Mucosa of rectum (tissue), 2 donors: ENCODE results near the gene C11orf97.

ENCODE experiments used
- H3K27ac ChIP-seq, 2 donors: one replicate each; pipeline ENCODE4 v1.7.0; 2013; ENCODE audit warnings: inconsistent platforms in 2 of 2, low read depth in 2 of 2, low read length in 2 of 2
- H3K27me3 ChIP-seq, 2 donors: one replicate each; pipeline ENCODE4 v1.7.0; 2013; ENCODE audit warnings: low read length in 2 of 2; ENCODE audit not compliant: control insufficient read depth in 2 of 2, insufficient read depth in 2 of 2
- H3K36me3 ChIP-seq, 2 donors: one replicate each; pipeline ENCODE4 v1.7.0; 2013; ENCODE audit warnings: low read length in 2 of 2; ENCODE audit not compliant: control insufficient read depth in 2 of 2, insufficient read depth in 2 of 2
- H3K4me1 ChIP-seq, 2 donors: one replicate each; pipeline ENCODE4 v1.7.0; 2013; ENCODE audit warnings: low read length in 2 of 2, mild to moderate bottlenecking in 1 of 2; ENCODE audit not compliant: control insufficient read depth in 2 of 2, insufficient read depth in 2 of 2
- H3K4me3 ChIP-seq, 2 donors: one replicate each; pipeline ENCODE4 v1.7.0; 2013; ENCODE audit warnings: low read length in 2 of 2
- H3K9ac ChIP-seq, 2 donors: one replicate each; pipeline ENCODE4 v1.7.0; 2013; ENCODE audit warnings: low read length in 2 of 2, low read depth in 1 of 2, mild to moderate bottlenecking in 1 of 2
- H3K9me3 ChIP-seq, 2 donors: one replicate each; pipeline ENCODE4 v1.7.0; 2013; ENCODE audit warnings: low read length in 2 of 2; ENCODE audit not compliant: control insufficient read depth in 2 of 2
- donor health status: healthy.
- donor health status: Normal muscosa, but diverticular disease.

Gene C11orf97

GRCh38 chr11:94524341-94524740, 12.1 kb downstream of the C11orf97 start:
- no peaks in the 10 kb centered on the region for H3K36me3 ChIP-seq
- H3K27me3 ChIP-seq = no peaks in the 10 kb centered on the region
- H3K4me3 ChIP-seq = no peak overlapping the region
- no peak overlapping the region for H3K9ac ChIP-seq
- no peak overlapping the region for H3K27ac ChIP-seq
- H3K4me1 ChIP-seq = peaks cover 0 to 4% of the 10 kb centered on the region in 2 donors
- no peaks in the 10 kb centered on the region for H3K9me3 ChIP-seq

GRCh38 chr11:94525546-94526324, 13.5 kb downstream of the C11orf97 start:
- Histone ChIP-seq H3K4me3 (no peak overlapping the region), H3K27ac (no peak overlapping the region), H3K4me1 (no peaks in the 10 kb centered on the region), H3K27me3 (no peaks in the 10 kb centered on the region), H3K36me3 (no peaks in the 10 kb centered on the region), H3K9me3 (no peaks in the 10 kb centered on the region), H3K9ac (no peak overlapping the region)

GRCh38 chr11:94526645-94527438, 14.6 kb downstream of the C11orf97 start:
- Histone ChIP-seq H3K27me3 (no peaks in the 10 kb centered on the region), H3K4me3 (no peak overlapping the region), H3K27ac (no peak overlapping the region), H3K4me1 (no peaks in the 10 kb centered on the region), H3K36me3 (no peaks in the 10 kb centered on the region), H3K9me3 (no peaks in the 10 kb centered on the region), H3K9ac (no peak overlapping the region)

GRCh38 chr11:94528551-94528950, 16.3 kb downstream of the C11orf97 start:
- Histone ChIP-seq H3K36me3 (no peaks in the 10 kb centered on the region), H3K4me3 (no peak overlapping the region), H3K4me1 (no peaks in the 10 kb centered on the region), H3K9me3 (no peaks in the 10 kb centered on the region), H3K27me3 (no peaks in the 10 kb centered on the region), H3K9ac (no peak overlapping the region), H3K27ac (no peak overlapping the region)

GRCh38 chr11:94532211-94532610, 19.9 kb downstream of the C11orf97 start:
- Histone ChIP-seq H3K27ac (no peak overlapping the region), H3K4me1 (peaks cover 0 to 13% of the 10 kb centered on the region in 2 donors), H3K27me3 (no peaks in the 10 kb centered on the region), H3K9me3 (no peaks in the 10 kb centered on the region), H3K4me3 (no peak overlapping the region), H3K9ac (no peak overlapping the region), H3K36me3 (no peaks in the 10 kb centered on the region)

GRCh38 chr11:94533206-94533605, 20.9 kb downstream of the C11orf97 start:
- Histone ChIP-seq H3K4me1 (peaks cover 0 to 20% of the 10 kb centered on the region in 2 donors), H3K27ac (no peak overlapping the region), H3K9me3 (no peaks in the 10 kb centered on the region), H3K9ac (no peak overlapping the region), H3K4me3 (no peak overlapping the region), H3K27me3 (no peaks in the 10 kb centered on the region), H3K36me3 (no peaks in the 10 kb centered on the region)

GRCh38 chr11:94533696-94534630, 21.7 kb downstream of the C11orf97 start:
- Histone ChIP-seq H3K9me3 (no peaks in the 10 kb centered on the region), H3K27me3 (no peaks in the 10 kb centered on the region), H3K9ac (no peak overlapping the region), H3K36me3 (no peaks in the 10 kb centered on the region), H3K27ac (no peak overlapping the region), H3K4me1 (peaks cover 5 to 24% of the 10 kb centered on the region in 2 donors), H3K4me3 (no peak overlapping the region)

- Histone ChIP-seq H3K4me1 (peaks cover 10 to 42% of the 10 kb centered on the region in 2 donors), H3K36me3 (no peaks in the 10 kb centered on the region), H3K27me3 (no peaks in the 10 kb centered on the region), H3K4me3 (peak overlapping the region in 1 of 2 donors; percentile 48), H3K27ac (peak overlapping the region; percentile 52 to 71), H3K9me3 (no peaks in the 10 kb centered on the region), H3K9ac (no peak overlapping the region)
Observed at GRCh38 chr11:94536386-94536785, 24.1 kb downstream of the C11orf97 start.

- Histone ChIP-seq H3K4me3 (peak overlapping the region in 1 of 2 donors; percentile 48), H3K9ac (peak overlapping the region in 1 of 2 donors; percentile 23), H3K27ac (peak overlapping the region; percentile 71), H3K27me3 (no peaks in the 10 kb centered on the region), H3K9me3 (no peaks in the 10 kb centered on the region), H3K36me3 (no peaks in the 10 kb centered on the region), H3K4me1 (peaks cover 12 to 42% of the 10 kb centered on the region in 2 donors)
Observed at GRCh38 chr11:94537031-94537600, 24.9 kb downstream of the C11orf97 start.
